Ovary (tissue), 9 donors: ENCODE results near the gene BSN. TPM values are rescaled to one million over a fixed set of nuclear protein-coding genes. Genes with fewer than 3 reads are reported as not detected.

Experiments used
- DNase-seq, 5 donors: peaks; one replicate each; pipeline ENCODE4 v3.0.0-alpha.2; 2019 to 2020
- H3K27ac ChIP-seq, 2 donors: fragments of 200-600 bp; one replicate each; pipeline versions ENCODE4 v1.5.1 to v1.8.0; 2019 to 2022
- H3K27me3 ChIP-seq: fragments of 200-600 bp; one replicate; pipeline ENCODE4 v1.8.0; 2022
- H3K36me3 ChIP-seq: fragments of 200-600 bp; sonication (generic); one replicate; pipeline ENCODE4 v1.5.1; 2019
- H3K4me1 ChIP-seq: one replicate; pipeline ENCODE4 v1.8.1; 2013; ENCODE audit warnings: mild to moderate bottlenecking, moderate library complexity; ENCODE audit not compliant: insufficient read depth
- H3K4me3 ChIP-seq: fragments of 200-600 bp; sonication (generic); one replicate; pipeline ENCODE4 v1.5.1; 2017
- H3K9me3 ChIP-seq, 2 donors: fragments of 200-600 bp in 1 of 2; sonication (generic) in 1 of 2; one replicate each; pipeline versions ENCODE4 v1.5.1 to v1.8.1; 2013 to 2019; ENCODE audit warnings: mild to moderate bottlenecking in 1 of 2, moderate library complexity in 1 of 2
- CTCF ChIP-seq, 3 donors: fragments of 450-650 bp in 2 of 3; fragments of 200-600 bp in 1 of 3; IDR thresholded peaks; one replicate each; pipeline versions ENCODE4 v1.5.1 to v1.8.0; 2016 to 2022; ENCODE audit warnings: antibody characterized with exemption in 3 of 3, mild to moderate bottlenecking in 1 of 3
- EP300 ChIP-seq: sonication (generic); formaldehyde crosslinking; IDR thresholded peaks from one replicate; pipeline ENCODE4 v1.6.1; 2017; ENCODE audit warnings: antibody characterized with exemption
- POLR2A ChIP-seq: fragments of 450-650 bp; IDR thresholded peaks from one replicate; pipeline ENCODE4 v1.6.1; 2017; ENCODE audit warnings: antibody characterized with exemption, mild to moderate bottlenecking, moderate library complexity
- WGBS, 3 donors: extraction: QIAGEN DNeasy Blood & Tissue Kit in 1 of 3; methylation state at CpG; one replicate each; pipeline versions ENCODE4 v1.1.5 to v1.1.7; 2013 to 2017; 5-methylcytosine and 5-hydroxymethylcytosine counted together
- intact Hi-C, 4 donors: fragments of 100-400 bp; cut with DNase I; formaldehyde crosslinking; loops; one replicate each; pipeline versions ENCODE4 v1.11.0 to v1.15.1; 2022 to 2023
- polyA plus RNA-seq, 2 donors: library from polyadenylated mRNA; stranded (reverse); fragments of 200-250 nt in 1 of 2; fragments of 350-450 nt in 1 of 2; fragmentation: Illumina TruSeq in 1 of 2; extraction: RNeasy Lipid Tissue Mini Kit (QIAGEN cat#74804) in 1 of 2; gene quantifications; one replicate each; pipeline ENCODE4 v1.2.3, GENCODE V29; 2013 to 2014
- total RNA-seq, 7 donors: library from RNA; depleted of rRNA in 2 of 7; stranded (reverse); fragments of >200 nt in 2 of 7; fragmentation: NEBNext Ultra II Directional in 3 of 7; extraction: Animal tissue kit (Norgen Biotek cat#: 25700) in 3 of 7; gene quantifications; one replicate each; pipeline versions ENCODE4 v1.1.0 to v1.2.4, GENCODE V29; 2016 to 2023
- donor health status: DM: no; HTN: no; CAD: no; lungs with moderate emphysema.
- donor health status: DM: no; HTN: no; CAD: no.
- donor health status: Bipolar disorder and iron deficiency.
- donor health status: DM: yes; HTN: yes; CAD: no.
- donor health status: DM: no; HTN: no; CAD: no.
- donor health status: DM: yes; HTN: yes; CAD: no.

BSN gene
- total and polyA plus RNA-seq, 9 donors: 0.12 to 3.5 (median 0.77) TPM

- intact Hi-C loops: no loop called here
- H3K36me3 ChIP-seq: no peaks in the 10 kb centered on the region
- H3K27ac ChIP-seq: no peak overlapping the region
- WGBS, 3 donors: 93 to 96% (median 94%) methylated on average over 19 of the region's 19 CpGs
- H3K4me3 ChIP-seq: no peak overlapping the region
- no peaks in the 10 kb centered on the region for H3K9me3 ChIP-seq
- TF ChIP-seq POLR2A (no peak), EP300 (no peak), CTCF (IDR thresholded peaks at IDR 0.05) (no peak)
- no peak for DNase-seq
- H3K27me3 ChIP-seq: no peaks in the 10 kb centered on the region
- H3K4me1 ChIP-seq: no peaks in the 10 kb centered on the region
Observed at GRCh38 chr3:49655731-49656285, 101.5 kb downstream of the BSN start.

GRCh38 chr3:49656541-49657112 lies 102.3 kb downstream of the BSN start:
- H3K27me3 ChIP-seq: no peaks in the 10 kb centered on the region
- intact Hi-C loops: no loop called here
- 40 to 45% (median 42%) methylated on average over 16 to 18 of the region's 18 CpGs for WGBS, 3 donors
- H3K4me1 ChIP-seq: no peaks in the 10 kb centered on the region
- H3K9me3 ChIP-seq: no peaks in the 10 kb centered on the region
- no peaks in the 10 kb centered on the region for H3K36me3 ChIP-seq
- TF ChIP-seq CTCF (IDR thresholded peaks at IDR 0.05) (no peak), EP300 (no peak), POLR2A (no peak)
- no peak for DNase-seq
- no peak overlapping the region for H3K4me3 ChIP-seq
- no peak overlapping the region for H3K27ac ChIP-seq

GRCh38 chr3:49657208-49657915 lies 103.1 kb downstream of the BSN start:
- intact Hi-C loops: no loop called here
- H3K27ac ChIP-seq: no peak overlapping the region
- no peaks in the 10 kb centered on the region for H3K9me3 ChIP-seq
- no peak for DNase-seq
- 88 to 92% (median 92%) methylated on average over 36 of the region's 36 CpGs for WGBS, 3 donors
- H3K36me3 ChIP-seq: no peaks in the 10 kb centered on the region
- H3K4me3 ChIP-seq: no peak overlapping the region
- TF ChIP-seq POLR2A (no peak), CTCF (IDR thresholded peaks at IDR 0.05) (no peak), EP300 (no peak)
- H3K27me3 ChIP-seq: no peaks in the 10 kb centered on the region
- no peaks in the 10 kb centered on the region for H3K4me1 ChIP-seq

- Histone ChIP-seq H3K36me3 (no peaks in the 10 kb centered on the region), H3K27me3 (no peaks in the 10 kb centered on the region), H3K4me1 (no peaks in the 10 kb centered on the region), H3K27ac (no peak overlapping the region), H3K4me3 (no peak overlapping the region), H3K9me3 (no peaks in the 10 kb centered on the region)
- 61 to 70% (median 67%) methylated on average over 2 of the region's 2 CpGs for WGBS, 3 donors
- DNase-seq: no peak
- intact Hi-C loops: no loop called here
- TF ChIP-seq POLR2A: no peak
- no peak for TF ChIP-seq CTCF (IDR thresholded peaks at IDR 0.05)
- no peak for TF ChIP-seq EP300
Observed at GRCh38 chr3:49658711-49659110, 104.4 kb downstream of the BSN start.
